Esophagus squamous epithelium (tissue), 5 donors: ENCODE results near the gene PLCB1. TPM values are rescaled to one million over a fixed set of nuclear protein-coding genes. Genes with fewer than 3 reads are reported as not detected.

Experiments
- DNase-seq: peaks from one replicate; lab custom pipeline; 2025; lab: John Stamatoyannopoulos, UW
- H3K27ac ChIP-seq, 4 donors: fragments of 200-600 bp; sonication (generic); one replicate each; pipeline ENCODE4 v1.5.1; 2016 to 2019; ENCODE audit warnings: mild to moderate bottlenecking in 1 of 4
- H3K27me3 ChIP-seq, 4 donors: fragments of 200-600 bp; sonication (generic); 1 replicate in 3 of 4; 2 replicates in 1 of 4; pipeline versions ENCODE4 v1.5.1 to v1.6.0; 2017 to 2021; ENCODE audit warnings: antibody characterized with exemption in 1 of 4
- H3K36me3 ChIP-seq, 3 donors: fragments of 200-600 bp; sonication (generic); one replicate each; pipeline ENCODE4 v1.5.1; 2016 to 2019
- H3K4me1 ChIP-seq, 3 donors: fragments of 200-600 bp; sonication (generic); one replicate each; pipeline ENCODE4 v1.5.1; 2017 to 2019
- H3K4me3 ChIP-seq, 4 donors: fragments of 200-600 bp; sonication (generic); 1 replicate in 3 of 4; 2 replicates in 1 of 4; pipeline ENCODE4 v1.5.1; 2016 to 2019; ENCODE audit warnings: mild to moderate bottlenecking in 2 of 4, moderate library complexity in 1 of 4
- H3K9me3 ChIP-seq, 3 donors: fragments of 200-600 bp; sonication (generic); one replicate each; pipeline ENCODE4 v1.5.1; 2016 to 2019
- CTCF ChIP-seq, 6 experiments: fragments of 450-650 bp in 4 of 6; fragments of 200-600 bp in 2 of 6; sonication (generic) in 2 of 6; IDR thresholded peaks; one replicate each; pipeline ENCODE4 v1.5.1; 2016 to 2019; ENCODE audit warnings: antibody characterized with exemption in 6 of 6, mild to moderate bottlenecking in 4 of 6, moderate library complexity in 4 of 6
- POLR2A ChIP-seq, 4 donors: fragments of 450-650 bp; IDR thresholded peaks; one replicate each; pipeline ENCODE4 v1.6.1; 2017; ENCODE audit warnings: antibody characterized with exemption in 4 of 4, mild to moderate bottlenecking in 4 of 4, moderate library complexity in 3 of 4
- WGBS, 2 donors: methylation state at CpG; one replicate each; pipeline ENCODE4 v1.1.5; 2018; 5-methylcytosine and 5-hydroxymethylcytosine counted together
- intact Hi-C: fragments of 100-400 bp; cut with DNase I; formaldehyde crosslinking; loops from one replicate; pipeline ENCODE4 v1.15.0; 2022
- total RNA-seq, 4 donors: library from RNA; depleted of rRNA; stranded (reverse); fragments of >200 nt; gene quantifications; one replicate each; pipeline ENCODE4 v1.1.0, GENCODE V29; 2016
- donor health status: DM: yes; HTN: yes; CAD: no.

Gene PLCB1
- total RNA-seq, 4 donors from 2014 or later = 1.9 to 20.4 (median 5.0) TPM

DNA sequence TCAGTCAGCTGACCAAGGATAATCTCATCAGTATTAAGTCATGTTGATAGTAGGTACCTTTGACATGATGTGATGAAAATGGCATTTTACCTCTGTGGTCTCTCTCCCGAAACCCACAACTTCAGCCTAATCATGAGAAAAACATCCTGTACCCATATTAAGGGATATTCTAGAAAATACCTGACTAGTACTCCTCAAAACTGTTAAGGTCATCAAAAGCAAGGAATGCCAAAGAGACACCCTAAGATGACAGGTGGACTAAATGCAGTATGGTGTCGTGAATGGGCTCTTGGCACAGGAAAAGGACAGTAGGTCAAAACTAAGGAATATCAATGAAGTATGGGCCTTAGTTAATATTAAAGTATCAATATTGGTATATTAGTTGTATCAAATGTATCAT is 221.4 kb downstream of the PLCB1 start:
- no peak for DNase-seq
- 78 to 87% methylated on average over 2 of the region's 2 CpGs for WGBS, 2 donors
- H3K27me3 ChIP-seq = no peaks in the 10 kb centered on the region

DNA sequence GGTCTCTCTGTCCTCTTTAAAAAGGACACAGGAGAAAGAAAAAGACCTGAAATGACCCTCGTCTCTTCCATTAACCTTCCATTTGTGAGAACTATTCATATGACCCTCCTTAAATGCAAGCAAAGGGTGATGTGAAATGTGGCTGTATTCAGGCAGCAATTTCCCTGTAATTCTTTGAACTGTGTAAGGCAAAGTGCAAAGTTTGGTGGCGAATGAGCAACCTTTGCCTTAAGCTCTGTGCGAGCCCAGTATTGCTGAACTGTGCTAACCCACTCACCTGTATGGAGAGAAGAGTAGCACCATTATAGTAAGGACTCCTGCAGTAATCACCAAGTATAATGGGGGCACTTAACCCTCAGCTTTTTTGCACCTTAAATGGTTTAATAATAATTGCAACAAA is 223.4 kb downstream of the PLCB1 start:
- H3K27me3 ChIP-seq = no peaks in the 10 kb centered on the region
- no peak for TF ChIP-seq POLR2A (IDR thresholded peaks at IDR 0.05)
- no peak overlapping the region for H3K4me3 ChIP-seq
- no peaks in the 10 kb centered on the region for H3K36me3 ChIP-seq
- 92 to 100% methylated on average over 3 of the region's 3 CpGs for WGBS, 2 donors
- H3K9me3 ChIP-seq = no peaks in the 10 kb centered on the region
- DNase-seq = no peak
- H3K4me1 ChIP-seq = peaks cover 0 to 4% (median 0%) of the 10 kb centered on the region in 3 donors
- H3K27ac ChIP-seq = no peak overlapping the region
- intact Hi-C loops = no loop called here

More for the DNA sequence above, 221.4 kb downstream of the PLCB1 start:
- no peaks in the 10 kb centered on the region for H3K36me3 ChIP-seq
- H3K9me3 ChIP-seq = no peaks in the 10 kb centered on the region
- H3K4me1 ChIP-seq = peaks cover 0 to 4% (median 0%) of the 10 kb centered on the region in 3 donors
- intact Hi-C loops = no loop called here
- TF ChIP-seq POLR2A (IDR thresholded peaks at IDR 0.05) = no peak
- no peak overlapping the region for H3K4me3 ChIP-seq
- H3K27ac ChIP-seq = no peak overlapping the region

GRCh38 chr20:8356806-8357205 is 224.7 kb downstream of the PLCB1 start:
- H3K4me3 ChIP-seq = no peak overlapping the region
- intact Hi-C loops = no loop called here
- H3K36me3 ChIP-seq = no peaks in the 10 kb centered on the region
- no peaks in the 10 kb centered on the region for H3K9me3 ChIP-seq
- H3K27me3 ChIP-seq = no peaks in the 10 kb centered on the region
- peaks cover 0 to 11% (median 0%) of the 10 kb centered on the region in 3 donors for H3K4me1 ChIP-seq
- no peak overlapping the region for H3K27ac ChIP-seq
- TF ChIP-seq POLR2A (IDR thresholded peaks at IDR 0.05) (no peak), CTCF (IDR thresholded peaks at IDR 0.05) (no peak)
- no peak for DNase-seq
- WGBS, 2 donors = 68 to 73% methylated on average over 2 of the region's 2 CpGs

- H3K9me3 ChIP-seq = no peaks in the 10 kb centered on the region
- intact Hi-C loops = no loop called here
- H3K4me3 ChIP-seq = no peak overlapping the region
- H3K27ac ChIP-seq = no peak overlapping the region
- peaks cover 0 to 11% (median 0%) of the 10 kb centered on the region in 3 donors for H3K4me1 ChIP-seq
- no peaks in the 10 kb centered on the region for H3K27me3 ChIP-seq
- TF ChIP-seq CTCF (IDR thresholded peaks at IDR 0.05) = no peak
- no peak for TF ChIP-seq POLR2A (IDR thresholded peaks at IDR 0.05)
- H3K36me3 ChIP-seq = no peaks in the 10 kb centered on the region
- WGBS, 2 donors = 29 to 43% methylated on average over 2 of the region's 2 CpGs
- DNase-seq = no peak
These were observed 225.6 kb downstream of the PLCB1 start for GRCh38 chr20:8357703-8358102.

GRCh38 chr20:8360035-8360434 is 228.0 kb downstream of the PLCB1 start:
- Histone ChIP-seq H3K27ac (no peak overlapping the region), H3K9me3 (no peaks in the 10 kb centered on the region), H3K36me3 (no peaks in the 10 kb centered on the region), H3K4me3 (no peak overlapping the region), H3K27me3 (no peaks in the 10 kb centered on the region), H3K4me1 (peaks cover 0 to 11% (median 0%) of the 10 kb centered on the region in 3 donors)
- DNase-seq = no peak
- intact Hi-C loops = no loop called here
- 60 to 64% methylated on average over 2 of the region's 2 CpGs for WGBS, 2 donors
- TF ChIP-seq CTCF (IDR thresholded peaks at IDR 0.05) = no peak
- TF ChIP-seq POLR2A (IDR thresholded peaks at IDR 0.05) = no peak

DNA sequence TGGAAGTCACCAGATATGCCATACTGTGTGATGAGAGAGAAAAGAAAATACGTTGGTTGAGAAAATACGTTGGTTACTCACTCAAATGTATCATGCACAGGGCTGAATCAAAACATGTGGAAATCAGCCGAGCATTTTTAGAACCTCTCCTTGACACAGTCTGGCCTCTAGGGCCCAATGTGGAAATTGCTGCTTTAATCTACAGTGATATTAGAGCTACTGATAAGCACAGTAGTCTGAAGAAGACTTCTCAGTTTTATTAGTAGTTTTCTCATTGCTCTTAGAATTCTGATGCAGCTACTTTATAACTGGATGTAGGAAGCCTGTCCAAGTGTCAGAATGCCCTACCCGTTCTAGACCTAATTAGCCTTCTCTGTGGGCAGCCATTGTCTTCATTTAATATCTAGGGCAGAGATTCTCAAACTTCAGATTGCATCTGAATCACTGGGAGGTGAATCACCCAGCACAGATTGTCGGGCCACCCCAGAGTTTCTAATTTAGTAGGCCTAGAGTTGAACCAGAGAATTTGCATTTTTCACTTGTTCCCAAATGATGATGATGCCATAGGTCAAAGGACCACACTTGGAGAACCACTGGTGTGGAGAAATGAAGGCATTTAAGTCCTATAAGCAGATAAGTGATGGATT is 229.1 kb downstream of the PLCB1 start:
- Histone ChIP-seq H3K36me3 (no peaks in the 10 kb centered on the region), H3K4me3 (no peak overlapping the region), H3K27me3 (no peaks in the 10 kb centered on the region), H3K9me3 (no peaks in the 10 kb centered on the region), H3K27ac (no peak overlapping the region), H3K4me1 (peaks cover 0 to 11% (median 0%) of the 10 kb centered on the region in 3 donors)
- TF ChIP-seq POLR2A (IDR thresholded peaks at IDR 0.05) (no peak), CTCF (IDR thresholded peaks at IDR 0.05) (no peak)
- intact Hi-C loops = no loop called here
- DNase-seq = no peak
- 40 to 55% methylated on average over 5 of the region's 5 CpGs for WGBS, 2 donors
